ENCODE results near the gene DEGS1. TPM values are rescaled to one million over a fixed set of nuclear protein-coding genes. Genes with fewer than 3 reads are reported as not detected.

The DEGS1 gene
- total RNA-seq (2021), result 59.8 and 61.9 TPM in 2 replicates
- long read RNA-seq, transcript DEGS1-201 (3 exons, 2,101 nt), result major isoform, 357 of 406 reads
- long read RNA-seq, transcript DEGS1-203 (3 exons, 957 nt), result minor isoform, 5 of 406 reads
- long read RNA-seq, partial matches to known transcripts, result 10 of 406 reads
- long read RNA-seq, other reads (novel, unspliced or antisense), result 33 of 406 reads

- Histone ChIP-seq H2BK120ac (ENCODE audit: low read depth, low read length, poor library complexity, severe bottlenecking) (no peak within 1 kb of the TSS), H2BK20ac (ENCODE audit: low read depth, low read length, poor library complexity, severe bottlenecking) (no peak within 1 kb of the TSS), H3K9me3 (ENCODE audit: control insufficient read depth, low read depth, low read length) (no peaks in the 10 kb centered on the region), H3K4ac (ENCODE audit: low read depth, low read length) (no peak within 1 kb of the TSS), H3K9ac (ENCODE audit: extremely low read depth, insufficient read length, low read length) (peak within 1 kb of the TSS; percentile 40), H3K79me2 (ENCODE audit: insufficient read depth, low read length) (peaks cover 18% of the 10 kb centered on the region; the same call in 1 of the 2 replicates), H3K56ac (ENCODE audit: insufficient read length, low read depth, low read length) (no peak within 1 kb of the TSS), H2BK12ac (ENCODE audit: insufficient read length, low read depth, low read length) (no peak within 1 kb of the TSS), H3K23me2 (ENCODE audit: insufficient read length, low read depth, low read length, poor library complexity, severe bottlenecking) (peaks cover 11% of the 10 kb centered on the region), H3K4me2 (ENCODE audit: insufficient read depth, insufficient read length, low read length) (peak within 1 kb of the TSS; percentile 61), H4K5ac (ENCODE audit: insufficient read length, low read depth, low read length) (no peak within 1 kb of the TSS), H3K18ac (ENCODE audit: insufficient read length, low read depth, low read length) (peak within 1 kb of the TSS; percentile 16), H2AK5ac (ENCODE audit: insufficient read length, low read length) (no peak within 1 kb of the TSS), H2BK5ac (ENCODE audit: insufficient read length, low read length) (no peak within 1 kb of the TSS), H3K27me3 (ENCODE audit: insufficient read depth, low read length) (no peaks in the 10 kb centered on the region), H2BK15ac (ENCODE audit: low read depth, low read length) (no peak within 1 kb of the TSS; the same call in 1 of the 2 replicates), H3K4me1 (ENCODE audit: insufficient read depth, low read length) (no peaks in the 10 kb centered on the region), H4K20me1 (ENCODE audit: control insufficient read depth, insufficient read depth, insufficient read length) (no peaks in the 10 kb centered on the region), H3K14ac (ENCODE audit: insufficient read depth, low read length) (peak within 1 kb of the TSS; percentile 78), H3K79me1 (ENCODE audit: insufficient read depth, low read depth, low read length, poor library complexity, severe bottlenecking) (no peaks in the 10 kb centered on the region), H4K8ac (replicated peaks; ENCODE audit: insufficient read length, low read depth, low read length) (no peak within 1 kb of the TSS), H4K91ac (ENCODE audit: insufficient read length, low read depth, low read length) (no peak within 1 kb of the TSS), H3K27ac (ENCODE audit: insufficient read length, low read depth, low read length) (no peak within 1 kb of the TSS), H3T11ph (ENCODE audit: low read length) (no peak within 1 kb of the TSS), H3K23ac (ENCODE audit: insufficient read length, low read depth, low read length) (no peak within 1 kb of the TSS), H2AFZ (ENCODE audit: low read length) (no peak within 1 kb of the TSS)
- H3K4me1 Mint-ChIP-seq, result peaks cover 25 to 37% of the 10 kb centered on the region in 2 experiments
- H3K27ac Mint-ChIP-seq, result peak within 1 kb of the TSS; percentile 3 to 70 (median 59); a peak in 4 of 7 replicates
- no CpG with 5 or more reads among the region's 94 CpGs for WGBS (ENCODE audit: extremely low coverage, insufficient read length, low lambda C conversion rate)
- H3K36me3 Mint-ChIP-seq (ENCODE audit: insufficient read depth in 1 of 3, low read depth in 3 of 3), result peaks cover 23 to 32% (median 23%) of the 10 kb centered on the region in 3 experiments
- no peak for TF ChIP-seq CTCF (conservative IDR thresholded peaks at IDR 0.05)
- peak; percentile 92 for DNase-seq
- peak within 1 kb of the TSS; percentile 82 to 86 for H3K4me3 Mint-ChIP-seq
- no peaks in the 10 kb centered on the region; a peak in 2 of 5 replicates for H3K9me3 Mint-ChIP-seq
- no peaks in the 10 kb centered on the region; the same call in 1 of the 2 replicates for H3K27me3 Mint-ChIP-seq (ENCODE audit: low read depth)
Observed at GRCh38 chr1:224182866-224183590, at the start of gene DEGS1. Gene DEGS1 (plus strand): TSS chr1:224183240. CDS start chr1:224183337, 97 bp downstream.
